ENCODE results near the gene CABP2. TPM values are rescaled to one million over a fixed set of nuclear protein-coding genes. Genes with fewer than 3 reads are reported as not detected.
"Not testable (repeated sequence)": the region's sequence is repeated elsewhere in the genome, so short reads cannot be mapped to it uniquely, and the experiment has no call there.

The CABP2 gene
- total RNA-seq, 4 donors from 2014 or later: not detected

DNA sequence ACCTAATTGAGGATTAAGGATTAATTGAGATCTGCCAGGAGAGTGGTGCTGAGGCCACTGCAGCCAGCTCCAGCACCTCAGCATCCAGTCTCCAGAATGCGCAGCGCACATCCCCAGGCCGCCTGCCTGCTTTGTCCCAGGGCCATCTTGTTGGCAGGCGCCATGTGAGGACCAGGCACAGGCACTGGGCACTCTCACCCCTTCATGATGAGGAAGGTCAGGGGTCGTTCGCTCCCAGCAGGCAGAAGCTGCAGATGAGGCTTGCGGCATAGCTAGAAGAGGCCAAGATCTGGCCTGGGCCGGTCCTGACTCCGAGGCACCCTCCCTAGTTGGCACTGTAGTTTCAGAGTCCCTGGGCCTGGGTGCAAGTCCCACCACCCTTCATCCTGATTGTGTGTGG, 6.4 kb downstream of the CABP2 start:
- Histone ChIP-seq H3K27me3 (no peaks in the 10 kb centered on the region), H3K4me3 (no peak overlapping the region), H3K27ac (no peak overlapping the region), H3K9me3 (no peaks in the 10 kb centered on the region), H3K4me1 (no peaks in the 10 kb centered on the region), H3K36me3 (no peaks in the 10 kb centered on the region)
- intact Hi-C loops (cut with DNase I; ENCODE audit: low total_unique reads) (no loop called here), in situ Hi-C loops (cut with MboI; ENCODE audit: low sequenced_read_pairs in 4 of 4) (no loop called here)
- ATAC-seq: no peak
- no peak for DNase-seq
- TF ChIP-seq POLR2A (IDR thresholded peaks at IDR 0.05): no peak
- TF ChIP-seq, protein P1, sequence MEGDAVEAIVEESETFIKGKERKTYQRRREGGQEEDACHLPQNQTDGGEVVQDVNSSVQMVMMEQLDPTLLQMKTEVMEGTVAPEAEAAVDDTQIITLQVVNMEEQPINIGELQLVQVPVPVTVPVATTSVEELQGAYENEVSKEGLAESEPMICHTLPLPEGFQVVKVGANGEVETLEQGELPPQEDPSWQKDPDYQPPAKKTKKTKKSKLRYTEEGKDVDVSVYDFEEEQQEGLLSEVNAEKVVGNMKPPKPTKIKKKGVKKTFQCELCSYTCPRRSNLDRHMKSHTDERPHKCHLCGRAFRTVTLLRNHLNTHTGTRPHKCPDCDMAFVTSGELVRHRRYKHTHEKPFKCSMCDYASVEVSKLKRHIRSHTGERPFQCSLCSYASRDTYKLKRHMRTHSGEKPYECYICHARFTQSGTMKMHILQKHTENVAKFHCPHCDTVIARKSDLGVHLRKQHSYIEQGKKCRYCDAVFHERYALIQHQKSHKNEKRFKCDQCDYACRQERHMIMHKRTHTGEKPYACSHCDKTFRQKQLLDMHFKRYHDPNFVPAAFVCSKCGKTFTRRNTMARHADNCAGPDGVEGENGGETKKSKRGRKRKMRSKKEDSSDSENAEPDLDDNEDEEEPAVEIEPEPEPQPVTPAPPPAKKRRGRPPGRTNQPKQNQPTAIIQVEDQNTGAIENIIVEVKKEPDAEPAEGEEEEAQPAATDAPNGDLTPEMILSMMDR (IDR thresholded peaks at IDR 0.05 in 4 of 5, conservative IDR thresholded peaks at IDR 0.05 in 1 of 5): no peak

DNA sequence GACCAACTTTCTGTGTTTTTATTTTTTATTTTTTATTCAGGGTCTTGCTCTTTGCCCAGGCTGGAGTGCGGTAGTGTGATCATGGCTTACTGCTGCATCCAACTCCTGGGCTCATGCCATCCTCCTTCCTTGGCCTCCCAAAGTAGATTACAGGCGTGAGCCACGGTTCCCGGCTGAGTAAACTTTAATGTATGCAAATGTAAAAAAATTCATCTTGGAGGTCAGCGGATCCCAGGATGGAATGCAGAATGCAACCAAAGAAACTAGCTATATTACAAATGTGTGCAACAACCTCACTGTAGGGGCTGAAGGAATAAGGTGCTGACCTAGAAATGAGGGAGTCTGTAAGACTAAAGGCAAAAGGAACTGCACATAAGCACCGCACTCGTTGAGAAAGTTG, 9.1 kb downstream of the CABP2 start:
- TF ChIP-seq POLR2A (IDR thresholded peaks at IDR 0.05): no peak
- TF ChIP-seq, protein P1 (IDR thresholded peaks at IDR 0.05 in 4 of 5, conservative IDR thresholded peaks at IDR 0.05 in 1 of 5): no peak

DNA sequence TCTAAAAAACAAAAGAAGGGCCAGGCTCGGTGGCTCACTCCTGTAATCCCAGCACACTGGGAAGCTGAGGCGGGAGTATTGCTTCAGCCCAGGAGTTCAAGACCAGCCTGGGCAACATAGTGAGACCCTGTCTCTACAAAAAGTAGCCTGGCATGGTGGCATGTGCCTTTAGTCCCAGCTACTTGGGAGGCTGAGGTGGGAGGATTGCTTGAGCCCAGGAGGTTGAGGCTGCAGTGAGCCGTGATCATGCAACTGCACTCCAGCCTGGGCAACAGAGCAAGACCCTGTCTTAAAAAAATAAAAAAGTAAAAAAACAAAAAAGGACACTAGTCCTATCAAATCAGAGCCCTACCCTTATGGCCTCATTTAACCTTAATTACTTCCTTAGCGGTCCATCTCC, 11.7 kb downstream of the CABP2 start:
- H3K9me3 ChIP-seq; intact Hi-C loops (cut with DNase I; ENCODE audit: low total_unique reads); H3K36me3 ChIP-seq; in situ Hi-C loops (cut with MboI; ENCODE audit: low sequenced_read_pairs in 4 of 4); H3K4me3 ChIP-seq; H3K27ac ChIP-seq; ATAC-seq; H3K27me3 ChIP-seq; DNase-seq: not testable (repeated sequence)
- peaks cover 12 to 13% of the 10 kb centered on the region in 2 donors for H3K4me1 ChIP-seq

More for the DNA sequence above, 9.1 kb downstream of the CABP2 start:
- intact Hi-C loops (cut with DNase I; ENCODE audit: low total_unique reads): no loop called here
- Histone ChIP-seq H3K4me3 (no peak overlapping the region), H3K36me3 (no peaks in the 10 kb centered on the region), H3K27me3 (no peaks in the 10 kb centered on the region), H3K9me3 (no peaks in the 10 kb centered on the region), H3K4me1 (peaks cover 0 to under 1% of the 10 kb centered on the region in 2 donors), H3K27ac (no peak overlapping the region)
- DNase-seq (no peak), ATAC-seq (no peak)
- in situ Hi-C loops (cut with MboI; ENCODE audit: low sequenced_read_pairs in 4 of 4): no loop called here

DNA sequence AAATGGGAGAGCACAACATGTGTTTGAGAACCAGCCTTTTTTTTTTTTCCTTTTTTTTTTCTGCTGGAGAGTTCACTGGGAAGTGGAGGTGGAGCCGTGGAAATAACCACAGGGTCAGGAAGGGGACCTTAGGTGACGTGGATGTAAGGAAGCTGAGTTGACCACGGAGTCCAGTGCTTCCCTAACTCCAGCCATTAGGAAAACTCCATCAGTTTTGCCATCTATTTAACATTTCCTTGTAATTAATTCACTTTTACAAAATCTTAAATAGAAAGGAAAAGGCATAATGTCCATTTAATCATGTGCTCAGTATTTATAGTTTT, 13.3 kb downstream of the CABP2 start:
- no peak for ATAC-seq
- H3K36me3 ChIP-seq: no peaks in the 10 kb centered on the region
- no peaks in the 10 kb centered on the region for H3K9me3 ChIP-seq
- in situ Hi-C loops (cut with MboI; ENCODE audit: low sequenced_read_pairs in 4 of 4) (no loop called here), intact Hi-C loops (cut with DNase I; ENCODE audit: low total_unique reads) (no loop called here)
- no peak for DNase-seq
- H3K27me3 ChIP-seq: peaks cover 0 to 4% (median 0%) of the 10 kb centered on the region in 3 donors
- no peak overlapping the region for H3K4me3 ChIP-seq
- no peak overlapping the region for H3K27ac ChIP-seq
- peaks cover 23 to 25% of the 10 kb centered on the region in 2 donors for H3K4me1 ChIP-seq
- no peak for TF ChIP-seq POLR2A (IDR thresholded peaks at IDR 0.05)
- TF ChIP-seq, protein P1 (IDR thresholded peaks at IDR 0.05 in 4 of 5, conservative IDR thresholded peaks at IDR 0.05 in 1 of 5): no peak

DNA sequence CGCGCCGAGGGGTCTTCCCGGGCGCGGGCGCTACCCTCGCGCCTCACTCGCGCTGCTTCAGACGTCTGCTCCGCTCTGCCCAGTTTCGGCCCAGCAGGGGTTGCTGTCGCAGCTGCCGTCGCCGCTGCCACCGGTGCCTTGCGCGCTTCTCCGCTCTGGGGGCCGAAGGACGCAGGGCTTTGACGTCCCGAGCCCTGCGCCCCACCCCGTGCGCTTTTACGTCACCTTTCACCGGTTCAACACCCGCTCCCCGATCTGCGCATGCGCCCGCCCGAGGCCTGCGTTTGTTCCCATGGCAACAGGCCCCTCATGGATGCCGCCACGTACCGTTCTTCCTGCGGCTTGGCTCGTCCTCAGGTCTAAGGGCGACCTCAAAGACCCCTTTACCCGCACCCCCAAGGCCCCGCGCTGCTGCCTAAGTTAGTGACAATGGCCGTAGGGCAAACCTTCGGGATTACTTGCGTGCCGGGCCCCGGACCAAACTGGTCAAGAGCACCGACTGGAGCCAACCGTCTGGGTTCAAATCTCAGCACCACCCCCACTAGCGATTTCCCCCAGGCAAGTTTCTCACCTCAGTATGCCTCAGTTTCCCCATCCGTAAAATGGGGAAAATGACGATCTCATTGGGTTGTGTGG, 14.6 kb downstream of the CABP2 start:
- Histone ChIP-seq H3K4me3 (peak overlapping the region; percentile 77 to 87 (median 85)), H3K27ac (peak overlapping the region; percentile 94 to 99 (median 96)), H3K27me3 (peaks cover 0 to 12% (median 0%) of the 10 kb centered on the region in 3 donors), H3K36me3 (no peaks in the 10 kb centered on the region), H3K9me3 (no peaks in the 10 kb centered on the region), H3K4me1 (peaks cover 26 to 32% of the 10 kb centered on the region in 2 donors)
- DNase-seq: peak; percentile 94 to 96
- intact Hi-C loops (cut with DNase I; ENCODE audit: low total_unique reads): loop anchor here (1.0 kb wide), 2 partner anchors 39 to 155 kb away; partner anchors contain the start of genes POLD4 and TMEM134
- TF ChIP-seq POLR2A (IDR thresholded peaks at IDR 0.05): no peak
- TF ChIP-seq, protein P1 (IDR thresholded peaks at IDR 0.05 in 4 of 5, conservative IDR thresholded peaks at IDR 0.05 in 1 of 5): no peak
- in situ Hi-C loops (cut with MboI; ENCODE audit: low sequenced_read_pairs in 4 of 4): loop anchor here in 3 of 4 donors (10.0 kb wide), 1 partner anchor 114 kb away; the partner anchor contains the start of gene RAD9A (in 3 of the 3)
- peak; percentile 75 to 76 for ATAC-seq
